Body of pancreas (tissue), 4 donors: ENCODE measurements around the gene NUP93.

Source experiments
- POLR2A ChIP-seq, 3 donors: fragments of 450-650 bp; IDR thresholded peaks; one replicate each; pipeline ENCODE4 v1.6.1; 2016; ENCODE audit warnings: antibody characterized with exemption in 3 of 3, mild to moderate bottlenecking in 2 of 3
- TF ChIP-seq, protein P1 (sequence below), 7 experiments: fragments of 450-650 bp in 4 of 7; fragments of 200-600 bp in 3 of 7; sonication (generic) in 3 of 7; IDR thresholded peaks; one replicate each; pipeline ENCODE4 v1.5.1; 2016 to 2019; ENCODE audit warnings: antibody characterized with exemption in 7 of 7

DNA sequence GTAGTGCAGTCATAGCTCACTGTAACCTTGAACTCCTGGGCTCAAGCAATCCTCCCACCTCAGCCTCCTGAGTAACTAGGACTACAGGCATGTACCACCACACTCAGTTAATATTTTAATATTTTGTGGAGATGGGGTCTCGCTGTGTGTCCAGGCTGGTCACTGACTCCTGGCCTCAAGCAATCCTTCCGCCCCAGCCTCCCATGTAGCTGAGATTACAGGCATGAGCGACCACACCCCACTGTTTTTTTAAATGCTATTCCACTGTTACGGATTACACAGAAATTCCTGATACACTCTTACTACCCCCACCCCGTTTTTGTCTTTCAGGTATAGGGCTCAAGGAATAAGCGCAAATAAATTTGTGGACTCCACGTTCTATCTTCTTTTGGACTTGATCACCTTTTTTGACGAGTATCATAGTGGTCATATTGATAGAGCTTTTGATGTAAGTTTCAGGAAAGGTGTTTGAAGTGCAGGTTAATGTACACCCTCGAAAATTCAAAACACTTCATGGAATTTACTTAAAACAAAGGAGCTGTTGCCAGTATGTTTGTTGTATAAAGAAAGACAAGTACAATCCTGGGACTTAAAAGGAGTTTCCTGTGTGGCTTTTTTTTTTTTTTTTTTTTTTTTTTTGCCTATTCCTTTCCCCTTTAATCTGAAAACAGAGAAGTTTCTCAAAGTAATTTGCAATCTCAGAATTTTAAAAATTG is 108.9 kb downstream of the NUP93 start:
- TF ChIP-seq, protein P1, sequence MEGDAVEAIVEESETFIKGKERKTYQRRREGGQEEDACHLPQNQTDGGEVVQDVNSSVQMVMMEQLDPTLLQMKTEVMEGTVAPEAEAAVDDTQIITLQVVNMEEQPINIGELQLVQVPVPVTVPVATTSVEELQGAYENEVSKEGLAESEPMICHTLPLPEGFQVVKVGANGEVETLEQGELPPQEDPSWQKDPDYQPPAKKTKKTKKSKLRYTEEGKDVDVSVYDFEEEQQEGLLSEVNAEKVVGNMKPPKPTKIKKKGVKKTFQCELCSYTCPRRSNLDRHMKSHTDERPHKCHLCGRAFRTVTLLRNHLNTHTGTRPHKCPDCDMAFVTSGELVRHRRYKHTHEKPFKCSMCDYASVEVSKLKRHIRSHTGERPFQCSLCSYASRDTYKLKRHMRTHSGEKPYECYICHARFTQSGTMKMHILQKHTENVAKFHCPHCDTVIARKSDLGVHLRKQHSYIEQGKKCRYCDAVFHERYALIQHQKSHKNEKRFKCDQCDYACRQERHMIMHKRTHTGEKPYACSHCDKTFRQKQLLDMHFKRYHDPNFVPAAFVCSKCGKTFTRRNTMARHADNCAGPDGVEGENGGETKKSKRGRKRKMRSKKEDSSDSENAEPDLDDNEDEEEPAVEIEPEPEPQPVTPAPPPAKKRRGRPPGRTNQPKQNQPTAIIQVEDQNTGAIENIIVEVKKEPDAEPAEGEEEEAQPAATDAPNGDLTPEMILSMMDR (IDR thresholded peaks at IDR 0.05), result no peak
- no peak for TF ChIP-seq POLR2A (IDR thresholded peaks at IDR 0.05)
